ENCODE data around the gene ID1.

GRCh38 chr20:31566319-31566657 lies 38.8 kb upstream of the ID1 start:
- TF ChIP-seq ZNF8 (CRISPR knock-in tag; IDR thresholded peaks at IDR 0.05): no peak
- no peak for TF ChIP-seq PATZ1 (CRISPR knock-in tag; IDR thresholded peaks at IDR 0.05; ENCODE audit: borderline replicate concordance)
- TF ChIP-seq PPARA (CRISPR knock-in tag; IDR thresholded peaks at IDR 0.05; ENCODE audit: borderline replicate concordance): no peak
- TF ChIP-seq ZFP3 (CRISPR knock-in tag; IDR thresholded peaks at IDR 0.05): no peak
- no peak for TF ChIP-seq POU6F1 (CRISPR knock-in tag; IDR thresholded peaks at IDR 0.05; ENCODE audit: borderline replicate concordance, low read depth)
- TF ChIP-seq ISL1 (CRISPR knock-in tag; IDR thresholded peaks at IDR 0.05): no peak
- TF ChIP-seq ZFP30 (CRISPR knock-in tag; IDR thresholded peaks at IDR 0.05): no peak
- TF ChIP-seq CREB5 (CRISPR knock-in tag; IDR thresholded peaks at IDR 0.05; ENCODE audit: low read depth): no peak
- TF ChIP-seq RARB (CRISPR knock-in tag; IDR thresholded peaks at IDR 0.05): no peak
